GM19455 (cell line): ENCODE data around the gene SELENOF.

ENCODE experiments used
- ATAC-seq: cut with Tn5 transposase; IDR thresholded peaks from one replicate; pipeline ENCODE4 v1.9.1; 2021; ENCODE audit not compliant: unreplicated experiment

Gene SELENOF

GRCh38 chr1:86913896-86914600, at the start of gene SELENOF:
Gene SELENOF (minus strand): TSS chr1:86914126. CDS start chr1:86914111, 15 bp downstream.
- peak; percentile 76 for ATAC-seq

DNA sequence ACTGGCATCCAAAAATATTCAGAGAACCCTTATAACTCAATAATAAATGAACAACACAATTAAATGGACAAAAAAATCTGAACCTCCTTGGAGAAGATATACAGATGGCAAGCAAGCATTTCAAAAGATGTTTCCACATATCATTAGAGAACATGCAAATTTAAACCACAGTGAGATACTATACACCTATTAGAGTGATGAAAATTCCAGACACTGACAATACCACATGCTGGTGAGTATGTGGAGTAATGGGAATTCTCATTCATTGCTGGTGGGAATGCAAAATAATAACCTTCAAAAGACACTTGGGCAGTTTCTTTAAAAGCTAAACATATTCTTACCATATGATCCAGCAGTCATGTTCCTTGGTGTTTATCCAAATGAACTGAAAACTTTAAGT, 46.6 kb upstream of the SELENOF start:
- ATAC-seq = no peak

GRCh38 chr1:86957221-86957620, 43.3 kb upstream of the SELENOF start:
- no peak for ATAC-seq

GRCh38 chr1:86956221-86956620, 42.3 kb upstream of the SELENOF start:
- ATAC-seq = no peak

- ATAC-seq = no peak
These were observed 41.8 kb upstream of the SELENOF start for GRCh38 chr1:86955678-86956077.

DNA sequence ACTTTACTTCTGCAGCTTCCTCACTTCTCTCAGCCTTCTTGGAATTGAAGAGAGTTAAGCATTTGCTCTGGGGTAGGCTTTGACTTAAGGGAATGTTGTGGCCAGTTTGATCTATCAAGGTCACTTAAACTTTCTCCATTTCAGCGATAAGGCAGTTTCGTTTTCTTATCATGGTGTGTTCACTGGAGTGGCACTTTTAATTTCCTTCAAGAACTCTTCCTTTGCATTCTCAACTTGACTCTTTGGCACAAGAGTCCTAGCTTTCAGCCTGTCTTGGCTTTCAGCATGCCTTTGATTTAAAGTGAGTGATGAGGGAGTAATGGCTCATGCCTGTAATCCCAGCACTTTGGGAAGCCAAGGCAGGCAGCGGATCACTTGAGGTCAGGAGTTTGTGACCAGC, 39.2 kb upstream of the SELENOF start:
- ATAC-seq = no peak

DNA sequence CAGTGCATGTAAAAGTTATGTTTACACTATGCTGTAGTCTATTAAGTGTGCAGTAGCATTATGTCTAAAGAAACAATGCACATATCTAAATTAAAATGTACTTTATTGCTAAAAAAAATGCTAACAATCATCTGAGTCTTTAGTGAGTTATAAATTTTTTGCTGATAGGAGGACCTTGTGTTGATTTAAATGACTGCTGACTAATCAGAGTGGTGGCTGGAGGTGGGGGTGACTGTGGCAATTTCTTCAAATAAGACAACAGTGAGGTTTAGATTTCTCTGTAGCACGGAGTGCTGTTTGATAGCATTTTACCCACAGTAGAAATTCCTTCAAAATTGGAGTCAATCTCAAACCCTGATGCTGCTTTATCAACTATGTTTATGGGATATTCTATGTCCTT, 37.5 kb upstream of the SELENOF start:
- ATAC-seq = no peak

GRCh38 chr1:86950712-86951419, 36.9 kb upstream of the SELENOF start:
- no peak for ATAC-seq

DNA sequence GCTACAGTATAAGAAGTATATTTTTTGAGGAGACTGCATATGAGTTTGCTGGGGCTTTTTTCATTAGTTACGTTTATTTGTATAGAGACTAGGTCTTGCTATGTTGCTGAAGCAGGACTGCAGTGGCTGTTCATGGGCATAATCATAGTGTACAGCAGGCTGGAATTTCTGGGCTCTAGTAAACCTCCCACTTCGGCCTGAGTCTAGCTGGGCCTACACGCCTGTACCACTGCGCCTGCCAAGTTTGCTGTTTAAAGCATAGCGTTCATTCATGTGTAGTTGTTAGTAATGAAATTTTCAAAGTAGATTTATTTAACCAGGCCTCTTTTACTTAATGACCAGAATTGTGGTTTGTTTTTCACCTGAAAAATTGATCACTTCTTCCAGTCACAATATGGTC, 34.3 kb upstream of the SELENOF start:
- ATAC-seq = no peak

DNA sequence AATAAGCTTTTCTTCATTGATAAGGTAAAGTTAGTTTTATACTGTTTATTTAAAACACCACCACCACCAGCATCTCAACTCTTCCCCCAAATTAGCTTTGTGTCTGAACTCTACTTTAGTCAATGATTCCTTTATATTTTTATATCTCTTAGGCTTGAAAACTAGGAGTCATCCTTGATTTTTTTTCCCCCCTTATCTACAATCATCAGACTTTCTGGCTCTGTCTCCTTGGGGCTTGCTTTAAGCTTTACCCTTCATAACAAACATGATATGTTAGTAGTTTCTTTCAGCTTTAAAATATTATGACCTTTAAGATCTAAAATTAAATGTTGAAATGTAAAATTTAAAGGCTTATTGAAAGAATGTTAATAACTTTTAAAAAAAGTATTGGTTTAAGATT, 28.8 kb upstream of the SELENOF start:
- no peak for ATAC-seq

DNA sequence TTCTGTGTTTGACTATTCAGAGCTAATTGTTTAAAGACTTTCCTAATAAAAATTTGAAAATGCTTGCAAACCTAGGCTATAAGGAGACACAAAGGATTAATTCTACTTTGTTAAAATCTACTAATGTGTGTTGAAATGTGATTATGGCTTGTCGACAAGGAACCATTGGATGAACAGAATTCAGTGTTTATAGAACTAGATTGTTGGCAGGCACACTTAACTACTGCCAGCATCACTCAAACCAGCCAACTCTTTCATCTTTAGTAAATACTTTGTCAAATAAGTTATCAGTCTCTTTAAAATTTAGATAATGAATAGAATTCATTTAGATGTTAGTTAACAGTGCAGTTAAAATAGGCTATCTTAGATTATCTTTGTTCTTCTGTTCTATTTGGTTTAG, 28.1 kb upstream of the SELENOF start:
- ATAC-seq = no peak

DNA sequence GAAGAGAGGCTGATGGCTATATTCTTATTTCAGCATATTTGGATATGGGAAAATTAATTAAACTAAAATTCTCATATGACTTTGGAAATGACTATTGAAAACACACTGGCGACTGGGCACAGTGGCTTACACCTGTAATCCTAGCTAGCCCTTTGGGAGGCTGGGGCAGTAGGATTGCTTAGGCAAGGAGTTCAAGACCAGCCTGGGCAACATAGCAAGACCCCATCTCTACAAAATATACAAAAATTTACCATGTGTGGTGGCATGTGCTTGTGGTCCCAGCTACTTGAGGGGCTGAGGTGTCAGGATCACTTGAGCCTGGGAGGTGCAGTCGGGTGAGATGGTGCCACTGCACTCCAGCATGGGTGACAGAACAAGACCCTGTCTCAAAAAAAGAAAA, 26.7 kb upstream of the SELENOF start:
- no peak for ATAC-seq

DNA sequence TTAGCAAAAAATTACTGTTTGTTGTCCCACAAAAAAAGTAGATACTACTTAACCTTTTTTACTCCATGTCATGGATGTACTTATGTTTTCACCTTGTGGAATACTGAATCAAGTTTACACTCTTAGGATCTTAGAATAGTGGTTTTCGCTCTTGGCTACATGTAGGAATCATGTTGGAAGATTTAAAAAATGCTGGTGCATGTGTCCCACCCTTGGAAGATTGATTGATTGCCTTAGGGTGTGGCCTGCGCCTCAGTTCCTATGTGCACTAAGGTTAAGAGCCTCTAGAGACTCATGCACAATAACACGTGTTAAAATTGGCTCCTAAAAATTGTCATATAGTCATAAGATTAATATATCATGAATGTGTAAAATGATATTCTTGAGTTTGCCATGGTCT, 25.5 kb upstream of the SELENOF start:
- no peak for ATAC-seq

DNA sequence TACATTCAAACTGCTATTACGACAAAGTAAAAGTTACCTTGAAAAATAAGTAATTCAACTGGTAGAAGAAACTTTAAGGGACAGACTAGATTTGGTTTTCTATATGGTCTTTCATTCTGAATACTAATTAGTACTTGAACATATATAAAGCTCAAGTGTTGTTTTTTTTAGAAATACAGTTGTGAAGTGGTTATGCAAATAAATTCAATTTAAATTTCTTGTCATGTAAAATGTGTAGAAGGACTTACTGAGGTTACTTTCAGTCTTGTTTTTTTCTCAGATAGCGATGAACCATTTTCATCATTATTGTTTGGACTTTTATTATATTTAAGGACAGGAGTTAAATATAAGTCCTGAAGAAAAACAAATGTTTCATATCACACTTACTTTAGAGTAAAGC, 24.9 kb upstream of the SELENOF start:
- no peak for ATAC-seq

GRCh38 chr1:86938450-86938849, 24.5 kb upstream of the SELENOF start:
- no peak for ATAC-seq

DNA sequence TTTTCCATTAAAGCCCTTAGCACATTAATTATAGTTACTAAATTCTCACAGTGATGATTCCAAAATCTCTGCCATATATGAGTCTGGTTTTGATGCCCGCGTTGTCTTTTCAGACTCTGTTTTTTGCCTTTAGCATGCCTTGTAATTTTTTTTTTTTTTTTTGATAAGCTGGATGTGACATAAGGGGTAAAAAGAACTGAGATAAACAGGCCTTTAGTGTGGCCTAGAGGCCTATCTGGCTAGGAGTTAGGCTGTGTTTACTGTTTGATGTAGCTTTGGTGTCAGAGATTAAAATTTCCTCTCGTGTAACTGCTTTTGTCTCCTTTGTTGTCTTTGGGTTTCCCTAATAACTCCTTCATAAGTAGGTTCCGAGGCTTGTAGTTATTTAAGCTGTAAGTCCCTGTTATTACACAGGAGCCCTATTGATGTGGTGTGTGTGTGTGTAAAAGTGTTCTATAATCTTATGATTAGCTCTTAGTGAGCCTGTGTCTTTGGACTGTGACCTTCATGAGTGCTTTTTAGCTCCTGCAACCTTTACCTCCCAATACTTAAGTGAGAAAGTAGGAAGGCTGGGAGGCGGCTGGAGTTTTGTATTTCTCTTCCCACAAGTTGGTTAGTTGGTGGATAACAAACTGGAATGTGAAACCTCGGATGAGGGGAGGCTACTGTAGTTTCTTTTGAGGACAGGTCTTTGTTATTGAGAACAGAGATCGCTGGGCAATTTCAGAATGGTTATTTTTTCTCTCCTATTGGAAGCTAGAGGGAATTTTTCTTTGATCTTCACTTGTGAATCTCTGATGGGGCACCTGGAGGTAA, 19.8 kb upstream of the SELENOF start:
- ATAC-seq = no peak

GRCh38 chr1:86933051-86933450, 19.1 kb upstream of the SELENOF start:
- ATAC-seq = no peak

- ATAC-seq = no peak
These were observed 14.9 kb upstream of the SELENOF start for GRCh38 chr1:86928819-86929218.

GRCh38 chr1:86926883-86927282, 13.0 kb upstream of the SELENOF start:
- ATAC-seq = no peak

DNA sequence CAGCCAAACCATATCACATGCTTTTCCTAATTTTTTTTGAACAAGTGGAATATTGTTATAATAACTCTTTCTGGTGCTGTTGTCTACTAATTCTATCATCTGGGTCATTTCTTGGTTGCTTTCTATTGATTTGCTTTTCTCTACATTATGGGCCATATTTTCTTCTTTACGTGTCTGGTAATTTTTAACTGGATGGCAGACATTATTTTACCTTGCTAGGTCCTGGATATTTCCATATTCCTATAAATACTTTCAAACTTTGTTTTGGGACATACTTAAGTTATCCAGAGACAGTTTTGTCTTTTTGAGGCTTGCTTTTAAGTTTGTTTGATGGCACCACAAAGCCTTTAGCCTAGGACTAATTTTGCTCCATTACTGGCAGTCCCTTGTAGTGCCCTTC, 11.8 kb upstream of the SELENOF start:
- ATAC-seq = no peak

- no peak for ATAC-seq
These were observed 10.5 kb upstream of the SELENOF start for GRCh38 chr1:86924324-86924960.
